ENCODE measurements around the gene PHC1.

GRCh38 chr12:8870586-8870985 lies 43.7 kb upstream of the PHC1 start:
- no peak for TF ChIP-seq EZH2 (IDR thresholded peaks at IDR 0.05; ENCODE audit: borderline replicate concordance, insufficient read depth, low read depth, low read length, poor library complexity, severe bottlenecking)
- TF ChIP-seq CTCF (IDR thresholded peaks at IDR 0.05): no peak

All from B cell (primary cell).